Measurements from ENCODE around the gene TNFRSF18.

Gene TNFRSF18

GRCh38 chr1:1162597-1163537, 43.5 kb downstream of the TNFRSF18 start:
- DNase-seq, result no peak

GRCh38 chr1:1161683-1162079, 44.7 kb downstream of the TNFRSF18 start:
- no peak for DNase-seq

GRCh38 chr1:1161078-1161682, 45.2 kb downstream of the TNFRSF18 start:
- DNase-seq, result no peak

GRCh38 chr1:1160281-1160930, 46.0 kb downstream of the TNFRSF18 start:
- no peak for DNase-seq

GRCh38 chr1:1157914-1158710, 48.3 kb downstream of the TNFRSF18 start:
- DNase-seq, result peak; percentile 9

DNA sequence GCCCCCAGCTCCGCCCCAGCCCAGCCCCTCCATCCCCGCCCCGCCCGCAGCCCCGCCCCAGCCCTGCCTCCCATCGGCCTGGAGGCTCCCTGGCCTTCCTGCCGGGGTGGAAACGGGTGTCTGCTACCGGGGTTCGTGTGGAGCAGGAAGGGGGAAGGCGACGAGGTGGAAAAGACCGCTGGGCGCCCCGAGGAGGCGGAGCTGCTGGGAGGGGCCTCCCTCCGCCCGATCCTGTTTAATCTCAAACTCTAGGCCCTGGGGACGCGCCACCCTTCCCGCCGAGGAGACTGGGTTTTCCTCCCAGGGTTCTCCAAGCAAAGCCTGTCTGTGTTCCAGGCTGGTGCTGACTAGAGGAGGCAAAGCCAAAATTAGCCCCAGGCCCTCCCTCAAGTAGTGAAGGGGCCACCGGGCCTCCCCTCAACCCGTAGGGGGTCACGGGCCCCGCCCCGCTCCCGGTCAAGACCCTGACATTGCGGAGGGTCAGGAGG, 48.9 kb downstream of the TNFRSF18 start:
- DNase-seq, result peak; percentile 46

GRCh38 chr1:1157033-1157365, 49.4 kb downstream of the TNFRSF18 start:
- DNase-seq, result no peak

DNA sequence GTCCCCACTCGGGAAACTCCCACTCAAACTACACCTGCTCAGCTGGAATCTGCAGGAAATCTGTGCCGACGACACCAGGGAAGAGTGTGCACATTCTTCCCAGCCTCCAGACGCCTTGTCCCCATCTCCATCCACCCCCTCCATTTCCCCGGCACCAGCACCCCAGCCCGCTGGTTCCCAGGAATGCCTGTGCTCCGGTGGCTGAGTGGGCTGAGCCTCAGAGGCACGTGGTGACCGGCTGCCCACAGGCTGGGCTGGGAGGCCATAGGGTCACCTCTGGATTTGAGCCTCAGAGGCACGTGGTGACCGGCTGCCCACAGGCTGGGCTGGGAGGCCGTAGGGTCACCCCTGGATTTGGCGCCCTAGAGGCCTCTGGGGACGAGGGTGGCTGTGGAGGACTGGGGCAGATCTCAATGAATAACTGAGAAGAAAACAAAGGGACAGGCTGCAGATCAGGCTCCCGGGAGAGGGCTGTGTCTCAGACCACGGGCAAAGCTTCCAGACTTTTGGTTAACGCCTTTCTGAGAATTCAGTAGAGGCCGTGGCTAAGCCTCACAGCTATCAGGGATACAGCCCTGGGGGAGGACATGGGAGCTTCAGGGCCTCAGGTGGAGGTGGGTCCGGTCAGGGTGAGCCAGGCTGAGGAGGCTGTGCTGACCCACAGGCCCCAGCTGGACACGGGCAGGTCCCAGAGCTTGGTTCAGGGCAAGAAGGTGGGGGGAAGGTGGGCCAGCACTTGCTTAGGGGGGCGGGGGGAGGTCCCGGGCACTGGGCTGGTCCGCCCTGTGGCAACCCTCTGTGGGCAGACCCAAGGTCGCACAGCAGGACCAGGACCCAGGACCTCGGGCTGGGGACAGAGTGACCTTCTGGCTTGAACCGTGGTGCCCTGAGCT, 50.0 kb downstream of the TNFRSF18 start:
- DNase-seq, result no peak

GRCh38 chr1:1155258-1155657, 51.1 kb downstream of the TNFRSF18 start:
- DNase-seq, result no peak

DNA sequence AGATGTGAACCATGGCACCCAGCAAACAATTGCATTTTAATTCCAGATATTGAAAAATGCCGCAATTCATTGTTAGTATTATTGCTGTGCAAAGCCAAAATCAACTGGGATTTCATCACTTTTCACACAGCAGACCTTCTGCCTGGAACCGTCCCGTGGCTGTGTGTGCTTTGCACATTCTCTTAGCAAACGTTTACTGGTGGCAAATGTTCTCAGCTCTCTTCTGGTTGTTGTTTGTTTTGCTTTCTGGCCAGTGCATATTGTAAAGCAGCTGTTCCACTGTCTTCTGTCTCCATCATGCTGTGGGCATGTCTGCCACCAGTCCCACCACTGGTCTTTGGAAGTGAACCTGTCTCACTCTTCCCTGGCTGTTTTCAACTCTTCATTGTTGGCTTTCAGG, 52.5 kb downstream of the TNFRSF18 start:
- no peak for DNase-seq

Measured in effector CD8-positive, alpha-beta T cell (primary cell).